DMS 273 treated with DMSO at 0.1 percent for 48 hours (cell line): Measurements from ENCODE around the gene FAM193A.
"Not testable (repeated sequence)": the region's sequence is repeated elsewhere in the genome, so short reads cannot be mapped to it uniquely, and the experiment has no call there.

Experiments
- DNase-seq: peaks from one replicate; lab custom pipeline; 2025; lab: John Stamatoyannopoulos, UW

The FAM193A gene

GRCh38 chr4:2514944-2515343 is 21.5 kb upstream of the FAM193A start:
- DNase-seq = not testable (repeated sequence)

- no peak for DNase-seq
Measured at GRCh38 chr4:2515830-2516550, 20.5 kb upstream of the FAM193A start.

- DNase-seq = no peak
Measured at GRCh38 chr4:2516635-2517034, 19.8 kb upstream of the FAM193A start.

GRCh38 chr4:2526559-2526958 is 9.9 kb upstream of the FAM193A start:
- no peak for DNase-seq

- DNase-seq = no peak
Measured at GRCh38 chr4:2534904-2535375, 1.5 kb upstream of the FAM193A start.

GRCh38 chr4:2535376-2536192 is 863 bp upstream of the FAM193A start:
- no peak for DNase-seq

GRCh38 chr4:2537011-2537830 is 774 bp downstream of the FAM193A start:
- no peak for DNase-seq

- not testable (repeated sequence) for DNase-seq
Measured at GRCh38 chr4:2543580-2544191, 7.2 kb downstream of the FAM193A start.

GRCh38 chr4:2545321-2546013 is 9.0 kb downstream of the FAM193A start:
- DNase-seq = no peak

GRCh38 chr4:2546286-2546823 is 9.9 kb downstream of the FAM193A start:
- DNase-seq = no peak

GRCh38 chr4:2546961-2547691 is 10.7 kb downstream of the FAM193A start:
- DNase-seq = not testable (repeated sequence)

- no peak for DNase-seq
Measured at GRCh38 chr4:2551118-2551517, 14.7 kb downstream of the FAM193A start.

GRCh38 chr4:2552806-2553205 is 16.4 kb downstream of the FAM193A start:
- no peak for DNase-seq

GRCh38 chr4:2558301-2558700 is 21.9 kb downstream of the FAM193A start:
- no peak for DNase-seq

- no peak for DNase-seq
Measured at GRCh38 chr4:2560167-2560566, 23.7 kb downstream of the FAM193A start.

GRCh38 chr4:2565533-2565932 is 29.1 kb downstream of the FAM193A start:
- DNase-seq = no peak

- DNase-seq = no peak
Measured at GRCh38 chr4:2570036-2570435, 33.6 kb downstream of the FAM193A start.

- no peak for DNase-seq
Measured at GRCh38 chr4:2570551-2571222, 34.2 kb downstream of the FAM193A start.

- no peak for DNase-seq
Measured at GRCh38 chr4:2572076-2572475, 35.6 kb downstream of the FAM193A start.

- no peak for DNase-seq
Measured at GRCh38 chr4:2572866-2573265, 36.4 kb downstream of the FAM193A start.
